Immature natural killer cell (primary cell): ENCODE data around the gene STK33. TPM values are rescaled to one million over a fixed set of nuclear protein-coding genes. Genes with fewer than 3 reads are reported as not detected.

Source experiments
- DNase-seq, 3 donors: peaks; one replicate each; pipeline ENCODE4 v3.0.0; 2022; ENCODE audit warnings: mixed read lengths in 1 of 3
- H3K27ac Mint-ChIP-seq, 6 donors: one replicate each; pipeline ENCODE4 v1.8.0; 2020; ENCODE audit warnings: mixed read lengths in 6 of 6, mild to moderate bottlenecking in 5 of 6, inconsistent platforms in 4 of 6, moderate library complexity in 3 of 6
- H3K27me3 Mint-ChIP-seq, 3 donors: one replicate each; pipeline ENCODE4 v1.8.0; 2020 to 2021; ENCODE audit warnings: low read depth in 3 of 3, mild to moderate bottlenecking in 3 of 3, mixed read lengths in 3 of 3, moderate library complexity in 3 of 3, inconsistent platforms in 1 of 3
- H3K36me3 Mint-ChIP-seq, 3 donors: one replicate each; pipeline ENCODE4 v1.8.0; 2020; ENCODE audit warnings: mixed read lengths in 3 of 3, inconsistent platforms in 2 of 3, mild to moderate bottlenecking in 2 of 3
- H3K4me1 Mint-ChIP-seq, 2 donors: one replicate each; pipeline ENCODE4 v1.8.0; 2020; ENCODE audit warnings: inconsistent platforms in 2 of 2, mild to moderate bottlenecking in 2 of 2, mixed read lengths in 2 of 2, moderate library complexity in 1 of 2
- H3K4me3 Mint-ChIP-seq, 5 donors: one replicate each; pipeline ENCODE4 v1.8.0; 2020; ENCODE audit warnings: mild to moderate bottlenecking in 5 of 5, mixed read lengths in 5 of 5, inconsistent platforms in 3 of 5, moderate library complexity in 3 of 5
- H3K9me3 Mint-ChIP-seq, 6 donors: one replicate each; pipeline ENCODE4 v1.8.0; 2020; ENCODE audit warnings: mild to moderate bottlenecking in 6 of 6, mixed read lengths in 6 of 6, inconsistent platforms in 4 of 6, moderate library complexity in 3 of 6
- polyA plus RNA-seq, 3 donors: library from polyadenylated mRNA; unstranded; fragments of 300-500 nt; fragmentation: Illumina TruSeq; gene quantifications; one replicate each; pipeline ENCODE4 v1.2.3, GENCODE V29; 2021

STK33 gene
- polyA plus RNA-seq, 3 donors from 2014 or later: not detected

- H3K9me3 Mint-ChIP-seq: no peaks in the 10 kb centered on the region
- H3K4me1 Mint-ChIP-seq: peaks cover 0 to 7% of the 10 kb centered on the region in 2 donors
- H3K27me3 Mint-ChIP-seq: peaks cover 0 to 3% (median 1%) of the 10 kb centered on the region in 3 donors
- no peak for DNase-seq
- no peaks in the 10 kb centered on the region for H3K36me3 Mint-ChIP-seq
- H3K4me3 Mint-ChIP-seq: no peak overlapping the region
- H3K27ac Mint-ChIP-seq: no peak overlapping the region
Measured at GRCh38 chr11:8382436-8383053, 211.5 kb downstream of the STK33 start.

GRCh38 chr11:8381871-8382396, 212.1 kb downstream of the STK33 start:
- H3K4me1 Mint-ChIP-seq: peaks cover 0 to 7% of the 10 kb centered on the region in 2 donors
- DNase-seq: no peak
- H3K27ac Mint-ChIP-seq: no peak overlapping the region
- H3K36me3 Mint-ChIP-seq: no peaks in the 10 kb centered on the region
- peaks cover 0 to 3% (median 1%) of the 10 kb centered on the region in 3 donors for H3K27me3 Mint-ChIP-seq
- H3K4me3 Mint-ChIP-seq: no peak overlapping the region
- H3K9me3 Mint-ChIP-seq: no peaks in the 10 kb centered on the region

- Mint-ChIP-seq H3K27ac (no peak overlapping the region), H3K27me3 (peaks cover 0 to 3% (median 1%) of the 10 kb centered on the region in 3 donors), H3K9me3 (no peaks in the 10 kb centered on the region), H3K36me3 (no peaks in the 10 kb centered on the region), H3K4me3 (no peak overlapping the region), H3K4me1 (peaks cover 0 to 7% of the 10 kb centered on the region in 2 donors)
- no peak for DNase-seq
Measured at GRCh38 chr11:8381343-8381742, 212.7 kb downstream of the STK33 start.

GRCh38 chr11:8375932-8376331, 218.1 kb downstream of the STK33 start:
- Mint-ChIP-seq H3K9me3 (no peaks in the 10 kb centered on the region), H3K36me3 (no peaks in the 10 kb centered on the region), H3K27ac (no peak overlapping the region), H3K4me1 (no peaks in the 10 kb centered on the region), H3K4me3 (no peak overlapping the region), H3K27me3 (peaks cover 0 to 3% (median 0%) of the 10 kb centered on the region in 3 donors)
- no peak for DNase-seq

DNA sequence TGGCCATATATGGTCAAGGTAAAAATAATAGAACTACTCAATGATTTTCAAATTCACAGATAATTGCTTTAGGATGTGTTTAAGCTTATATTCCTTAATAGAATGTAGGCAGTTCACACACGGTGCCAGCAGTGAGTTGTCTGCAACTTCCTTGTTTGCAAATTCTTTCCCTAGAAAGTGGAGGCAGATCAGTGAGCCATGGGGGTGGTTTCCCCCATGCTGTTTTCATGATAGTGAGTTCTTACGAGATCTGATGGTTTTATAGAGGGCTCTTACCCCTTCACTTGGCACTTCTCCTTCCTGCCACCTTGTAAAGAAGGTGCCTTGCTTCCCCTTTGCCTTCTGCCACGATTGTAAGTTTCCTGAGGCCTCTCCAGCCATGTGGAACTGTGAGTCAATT, 218.6 kb downstream of the STK33 start:
- Mint-ChIP-seq H3K4me1 (no peaks in the 10 kb centered on the region), H3K36me3 (no peaks in the 10 kb centered on the region), H3K27ac (no peak overlapping the region), H3K4me3 (no peak overlapping the region), H3K27me3 (peaks cover 0 to 6% (median 2%) of the 10 kb centered on the region in 3 donors), H3K9me3 (no peaks in the 10 kb centered on the region)
- no peak for DNase-seq

GRCh38 chr11:8374716-8375115, 219.3 kb downstream of the STK33 start:
- no peak overlapping the region for H3K27ac Mint-ChIP-seq
- no peaks in the 10 kb centered on the region for H3K36me3 Mint-ChIP-seq
- H3K9me3 Mint-ChIP-seq: no peaks in the 10 kb centered on the region
- DNase-seq: no peak
- no peak overlapping the region for H3K4me3 Mint-ChIP-seq
- H3K4me1 Mint-ChIP-seq: no peaks in the 10 kb centered on the region
- H3K27me3 Mint-ChIP-seq: peaks cover 0 to 6% (median 6%) of the 10 kb centered on the region in 3 donors

DNA sequence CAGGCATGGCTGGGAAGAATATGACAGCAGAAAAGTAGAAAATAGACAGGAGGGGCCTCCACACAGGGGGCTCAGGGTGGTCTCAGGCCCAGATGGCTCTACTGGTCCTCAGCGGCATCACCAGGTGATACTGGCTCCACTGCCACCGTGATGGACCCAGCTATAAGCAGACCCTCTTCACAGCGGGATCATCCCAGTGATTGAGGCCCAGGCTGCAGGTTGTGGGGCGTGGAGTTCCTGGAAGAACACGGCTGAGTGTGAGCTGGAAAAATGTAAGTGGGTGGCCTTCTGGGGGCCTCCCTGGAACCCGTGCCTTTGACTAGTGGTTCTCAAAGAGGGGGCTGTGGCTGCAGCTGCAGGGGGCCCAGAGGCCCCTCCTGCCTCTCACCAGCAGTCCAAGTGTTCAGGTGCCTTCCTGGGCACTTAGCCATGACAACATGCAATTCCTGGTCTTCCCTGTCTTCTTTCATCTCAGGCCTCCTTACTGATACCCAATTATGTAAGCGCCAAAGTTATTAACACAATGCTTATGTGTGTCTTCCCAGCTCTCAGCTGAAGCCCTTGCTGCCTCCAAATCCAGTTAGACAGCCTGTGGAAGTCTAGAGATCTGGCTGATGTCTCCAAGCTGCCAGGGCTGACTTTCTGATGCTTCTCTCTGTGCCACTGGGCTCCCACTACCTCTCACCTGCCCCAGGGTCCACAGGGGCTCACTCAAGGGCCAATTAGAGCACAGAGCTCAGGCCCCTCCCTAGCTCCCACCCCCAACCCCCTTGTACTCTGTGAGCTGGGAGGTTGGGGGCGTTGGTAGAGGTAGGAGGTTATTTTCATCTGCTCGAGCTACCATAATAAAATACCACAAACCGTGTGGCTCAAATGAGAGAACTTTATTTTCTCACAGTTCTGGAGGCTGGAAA, 220.3 kb downstream of the STK33 start:
- H3K27me3 Mint-ChIP-seq: peaks cover 0 to 6% (median 6%) of the 10 kb centered on the region in 3 donors
- H3K36me3 Mint-ChIP-seq: no peaks in the 10 kb centered on the region
- no peak overlapping the region for H3K4me3 Mint-ChIP-seq
- H3K4me1 Mint-ChIP-seq: no peaks in the 10 kb centered on the region
- no peak for DNase-seq
- H3K27ac Mint-ChIP-seq: no peak overlapping the region
- H3K9me3 Mint-ChIP-seq: no peaks in the 10 kb centered on the region

DNA sequence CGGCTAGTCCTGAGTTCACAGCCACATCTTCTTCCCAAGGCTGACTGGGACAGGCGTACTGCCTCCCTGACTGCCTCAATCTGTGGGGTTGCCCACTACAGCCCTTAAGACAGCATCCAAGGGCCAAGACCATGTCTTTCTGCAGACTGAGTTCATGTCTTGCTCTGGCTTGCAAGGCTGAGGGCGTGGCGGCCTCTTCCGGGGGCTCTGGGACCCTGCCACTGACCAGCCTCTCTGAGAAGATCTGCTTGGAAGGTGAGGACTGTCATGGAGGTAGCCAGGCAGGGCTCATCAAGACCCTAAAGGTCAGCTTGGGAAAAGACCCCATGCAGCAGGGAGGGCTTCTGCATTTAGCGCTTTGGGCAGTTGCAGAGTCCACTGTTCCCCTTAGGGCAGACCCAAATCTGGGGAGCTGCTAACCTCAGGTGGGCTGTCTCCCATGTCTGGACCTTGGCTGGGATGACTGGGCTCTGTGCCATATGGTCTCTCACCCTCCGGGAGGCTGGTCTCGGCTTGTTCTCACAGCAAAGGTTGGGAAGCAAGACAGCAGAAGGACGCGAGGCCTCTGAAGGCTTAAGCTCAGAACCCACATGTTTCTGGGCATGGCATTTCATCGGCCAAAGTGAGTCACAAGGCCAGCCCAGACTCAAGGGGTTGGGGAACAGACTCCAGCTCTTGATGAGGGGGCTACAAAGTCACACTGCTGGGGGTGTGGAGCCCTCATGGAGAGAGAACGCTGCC, 221.2 kb downstream of the STK33 start:
- Mint-ChIP-seq H3K27me3 (peaks cover 0 to 6% (median 6%) of the 10 kb centered on the region in 3 donors), H3K27ac (no peak overlapping the region), H3K9me3 (no peaks in the 10 kb centered on the region), H3K4me3 (no peak overlapping the region), H3K4me1 (no peaks in the 10 kb centered on the region), H3K36me3 (no peaks in the 10 kb centered on the region)
- DNase-seq: no peak

- H3K27ac Mint-ChIP-seq: no peak overlapping the region
- peaks cover 0 to 6% (median 6%) of the 10 kb centered on the region in 3 donors for H3K27me3 Mint-ChIP-seq
- no peak for DNase-seq
- H3K4me3 Mint-ChIP-seq: no peak overlapping the region
- H3K4me1 Mint-ChIP-seq: no peaks in the 10 kb centered on the region
- H3K9me3 Mint-ChIP-seq: no peaks in the 10 kb centered on the region
- no peaks in the 10 kb centered on the region for H3K36me3 Mint-ChIP-seq
Measured at GRCh38 chr11:8371516-8371884, 222.5 kb downstream of the STK33 start.

DNA sequence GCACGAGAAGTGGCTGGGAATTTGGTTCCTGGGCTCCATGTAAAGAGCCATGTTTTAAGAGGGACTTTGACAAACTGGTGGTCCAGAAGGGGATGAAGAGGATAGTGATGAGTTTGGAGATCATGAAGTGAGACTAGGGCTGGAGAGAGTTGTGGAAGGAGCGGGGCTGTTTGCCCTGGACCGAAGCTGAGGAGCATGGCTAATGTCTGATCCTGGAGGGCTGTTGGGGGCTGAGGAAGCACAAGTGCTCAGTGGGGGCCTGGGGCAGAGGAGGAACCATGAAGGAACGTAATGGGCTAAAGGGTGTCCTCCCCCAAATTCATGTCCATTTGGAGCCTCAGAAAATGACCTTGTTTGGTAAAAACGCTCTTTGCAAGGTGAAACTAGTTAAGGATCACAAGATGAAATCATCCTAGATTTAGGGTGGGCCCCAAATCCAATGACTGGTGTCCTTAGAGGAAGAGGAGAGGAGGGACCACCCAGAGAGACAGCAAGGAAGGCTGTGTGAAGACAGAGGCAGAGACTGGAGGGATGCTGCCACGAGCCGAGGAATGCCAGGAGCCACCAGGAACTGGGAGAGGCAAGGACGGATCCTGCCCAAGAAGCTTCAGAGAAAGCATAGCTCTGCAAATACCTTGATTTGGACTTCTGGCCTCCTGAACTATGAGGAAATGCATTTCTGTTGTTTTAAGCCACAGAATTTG, 223.1 kb downstream of the STK33 start:
- Mint-ChIP-seq H3K27ac (no peak overlapping the region), H3K9me3 (no peaks in the 10 kb centered on the region), H3K36me3 (no peaks in the 10 kb centered on the region), H3K27me3 (peaks cover 0 to 6% (median 6%) of the 10 kb centered on the region in 3 donors), H3K4me3 (no peak overlapping the region), H3K4me1 (no peaks in the 10 kb centered on the region)
- DNase-seq: no peak

- Mint-ChIP-seq H3K4me3 (no peak overlapping the region), H3K9me3 (no peaks in the 10 kb centered on the region), H3K27ac (no peak overlapping the region), H3K4me1 (no peaks in the 10 kb centered on the region), H3K36me3 (no peaks in the 10 kb centered on the region), H3K27me3 (peaks cover 0 to 11% (median 6%) of the 10 kb centered on the region in 3 donors)
- DNase-seq: no peak
Measured at GRCh38 chr11:8369592-8370205, 224.3 kb downstream of the STK33 start.

GRCh38 chr11:8368772-8369171, 225.3 kb downstream of the STK33 start:
- Mint-ChIP-seq H3K9me3 (no peaks in the 10 kb centered on the region), H3K27ac (no peak overlapping the region), H3K4me1 (no peaks in the 10 kb centered on the region), H3K4me3 (no peak overlapping the region), H3K27me3 (peaks cover 0 to 11% (median 6%) of the 10 kb centered on the region in 3 donors), H3K36me3 (no peaks in the 10 kb centered on the region)
- DNase-seq: no peak

DNA sequence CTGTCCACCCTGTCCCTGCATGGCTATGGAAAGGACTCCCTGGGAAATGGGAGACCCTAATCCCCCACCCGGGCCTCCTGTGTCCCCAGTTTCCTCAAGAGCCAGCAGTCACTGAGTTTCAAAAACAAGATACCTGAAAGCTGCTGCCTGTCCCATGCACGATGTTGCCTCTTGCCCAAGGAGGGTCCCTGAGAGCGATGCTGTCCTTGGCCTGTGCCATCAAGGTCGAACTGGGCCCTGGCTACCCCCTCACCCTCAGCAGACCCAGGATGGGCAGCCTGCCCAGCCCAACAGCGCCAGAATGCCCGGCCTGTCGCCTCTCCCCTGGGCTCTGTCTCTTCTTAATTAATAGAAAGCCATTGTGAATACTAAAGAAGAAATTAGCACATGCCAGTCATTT, 225.8 kb downstream of the STK33 start:
- Mint-ChIP-seq H3K9me3 (no peaks in the 10 kb centered on the region), H3K36me3 (no peaks in the 10 kb centered on the region), H3K4me3 (no peak overlapping the region), H3K27ac (no peak overlapping the region), H3K4me1 (no peaks in the 10 kb centered on the region), H3K27me3 (peaks cover 0 to 11% (median 6%) of the 10 kb centered on the region in 3 donors)
- DNase-seq: no peak
